ENCODE measurements around the gene NTF3. TPM values are rescaled to one million over a fixed set of nuclear protein-coding genes. Genes with fewer than 3 reads are reported as not detected.

NTF3 gene
- total RNA-seq, 3 donors from 2014 or later (not counting 1 experiment from before 2014, with no cell fraction given) = not detected

DNA sequence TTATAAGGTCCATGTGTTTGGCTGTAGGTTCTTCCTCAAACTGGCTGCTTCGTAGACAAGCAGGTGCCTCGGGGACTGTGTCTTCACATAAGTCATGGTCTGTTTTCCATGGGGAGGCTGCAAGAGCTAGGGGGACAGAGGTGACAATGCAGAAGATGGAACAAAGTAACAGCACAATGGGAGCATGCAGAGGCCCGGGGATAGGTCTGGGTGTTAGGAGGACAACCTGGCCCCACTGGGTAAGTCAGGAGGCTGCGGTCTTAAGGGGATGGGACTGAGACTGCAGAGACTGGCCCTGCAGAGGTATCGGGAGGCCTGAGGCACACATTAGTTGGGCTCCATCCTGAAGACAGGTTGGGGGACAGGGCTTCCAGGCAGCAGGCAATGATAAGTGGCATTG lies 88.9 kb downstream of the NTF3 start:
- Mint-ChIP-seq H3K27ac (no peak overlapping the region), H3K9me3 (no peaks in the 10 kb centered on the region), H3K4me3 (no peak overlapping the region), H3K4me1 (no peaks in the 10 kb centered on the region), H3K27me3 (ENCODE audit: low read depth in 2 of 2) (no peaks in the 10 kb centered on the region), H3K36me3 (no peaks in the 10 kb centered on the region)
- no peaks in the 10 kb centered on the region for H3K36me3 ChIP-seq (ENCODE audit: control insufficient read depth, insufficient read depth, low read length)
- H3K9me3 ChIP-seq (ENCODE audit: control insufficient read depth, insufficient read depth, low read length) = no peaks in the 10 kb centered on the region
- H3K4me1 ChIP-seq (ENCODE audit: control insufficient read depth, insufficient read depth, low read length) = no peaks in the 10 kb centered on the region
- intact Hi-C loops (cut with micrococcal nuclease) = no loop called here
- H3K4me3 ChIP-seq (ENCODE audit: low read length) = no peak overlapping the region
- H3K27ac ChIP-seq (ENCODE audit: low read length) = no peak overlapping the region
- TF ChIP-seq, protein P1, sequence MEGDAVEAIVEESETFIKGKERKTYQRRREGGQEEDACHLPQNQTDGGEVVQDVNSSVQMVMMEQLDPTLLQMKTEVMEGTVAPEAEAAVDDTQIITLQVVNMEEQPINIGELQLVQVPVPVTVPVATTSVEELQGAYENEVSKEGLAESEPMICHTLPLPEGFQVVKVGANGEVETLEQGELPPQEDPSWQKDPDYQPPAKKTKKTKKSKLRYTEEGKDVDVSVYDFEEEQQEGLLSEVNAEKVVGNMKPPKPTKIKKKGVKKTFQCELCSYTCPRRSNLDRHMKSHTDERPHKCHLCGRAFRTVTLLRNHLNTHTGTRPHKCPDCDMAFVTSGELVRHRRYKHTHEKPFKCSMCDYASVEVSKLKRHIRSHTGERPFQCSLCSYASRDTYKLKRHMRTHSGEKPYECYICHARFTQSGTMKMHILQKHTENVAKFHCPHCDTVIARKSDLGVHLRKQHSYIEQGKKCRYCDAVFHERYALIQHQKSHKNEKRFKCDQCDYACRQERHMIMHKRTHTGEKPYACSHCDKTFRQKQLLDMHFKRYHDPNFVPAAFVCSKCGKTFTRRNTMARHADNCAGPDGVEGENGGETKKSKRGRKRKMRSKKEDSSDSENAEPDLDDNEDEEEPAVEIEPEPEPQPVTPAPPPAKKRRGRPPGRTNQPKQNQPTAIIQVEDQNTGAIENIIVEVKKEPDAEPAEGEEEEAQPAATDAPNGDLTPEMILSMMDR (IDR thresholded peaks at IDR 0.05) = no peak
- no peaks in the 10 kb centered on the region for H3K27me3 ChIP-seq (ENCODE audit: control insufficient read depth, insufficient read depth, low read length)
- 88% methylated on average over 5 of the region's 5 CpGs for WGBS (ENCODE audit: insufficient coverage)
- ATAC-seq (no peak), DNase-seq (no peak)

DNA sequence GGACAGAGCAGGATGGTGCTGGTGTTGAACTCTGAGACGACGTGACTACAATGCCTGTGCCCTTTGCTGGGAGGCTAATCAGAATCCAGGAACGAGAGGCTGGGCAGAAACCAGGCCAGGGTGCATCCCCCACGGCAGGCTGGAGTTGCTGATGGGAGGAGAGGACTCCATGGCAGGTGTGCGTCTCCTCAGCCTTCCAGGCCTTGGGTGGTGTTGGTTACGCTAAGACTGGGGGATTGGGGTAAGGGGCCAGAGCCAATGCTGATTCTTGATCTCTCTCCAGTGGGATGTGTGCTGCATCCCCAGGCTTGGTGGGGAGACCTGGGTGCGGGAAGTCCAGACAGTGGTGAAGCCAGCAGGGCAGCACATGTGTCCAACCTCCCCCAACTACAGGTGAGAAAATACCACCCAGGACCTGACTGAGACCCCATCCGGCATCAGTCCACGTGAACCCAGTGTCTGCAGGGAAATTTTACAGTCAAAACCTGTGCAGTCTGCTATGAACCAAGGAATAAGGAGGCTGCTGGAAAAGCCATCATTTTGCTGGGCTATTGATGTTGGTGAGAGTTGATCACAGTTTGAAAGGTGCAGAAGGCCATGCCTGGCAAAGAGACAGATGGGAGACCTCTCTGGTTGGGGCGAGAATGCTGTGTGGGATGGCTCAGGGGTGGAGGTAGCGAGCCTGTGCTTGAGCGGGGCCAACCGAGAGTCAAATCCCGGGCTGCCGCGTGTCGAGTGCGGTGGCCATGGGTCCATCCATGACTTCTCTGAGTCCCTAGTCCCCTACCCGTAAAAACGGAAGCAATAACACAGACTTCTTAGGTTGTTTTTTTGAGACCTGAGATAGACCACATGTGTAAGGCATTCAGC lies 89.8 kb downstream of the NTF3 start:
- no peaks in the 10 kb centered on the region for H3K4me1 ChIP-seq (ENCODE audit: control insufficient read depth, insufficient read depth, low read length)
- Mint-ChIP-seq H3K9me3 (no peaks in the 10 kb centered on the region), H3K4me3 (no peak overlapping the region), H3K27me3 (ENCODE audit: low read depth in 2 of 2) (no peaks in the 10 kb centered on the region), H3K4me1 (no peaks in the 10 kb centered on the region), H3K27ac (no peak overlapping the region), H3K36me3 (no peaks in the 10 kb centered on the region)
- DNase-seq (no peak), ATAC-seq (no peak)
- H3K4me3 ChIP-seq (ENCODE audit: low read length) = no peak overlapping the region
- no peak overlapping the region for H3K27ac ChIP-seq (ENCODE audit: low read length)
- intact Hi-C loops (cut with micrococcal nuclease) = no loop called here
- 86% methylated on average over 20 of the region's 20 CpGs for WGBS (ENCODE audit: insufficient coverage)
- no peaks in the 10 kb centered on the region for H3K27me3 ChIP-seq (ENCODE audit: control insufficient read depth, insufficient read depth, low read length)
- TF ChIP-seq, protein P1 (IDR thresholded peaks at IDR 0.05) = no peak
- no peaks in the 10 kb centered on the region for H3K9me3 ChIP-seq (ENCODE audit: control insufficient read depth, insufficient read depth, low read length)
- H3K36me3 ChIP-seq (ENCODE audit: control insufficient read depth, insufficient read depth, low read length) = no peaks in the 10 kb centered on the region

DNA sequence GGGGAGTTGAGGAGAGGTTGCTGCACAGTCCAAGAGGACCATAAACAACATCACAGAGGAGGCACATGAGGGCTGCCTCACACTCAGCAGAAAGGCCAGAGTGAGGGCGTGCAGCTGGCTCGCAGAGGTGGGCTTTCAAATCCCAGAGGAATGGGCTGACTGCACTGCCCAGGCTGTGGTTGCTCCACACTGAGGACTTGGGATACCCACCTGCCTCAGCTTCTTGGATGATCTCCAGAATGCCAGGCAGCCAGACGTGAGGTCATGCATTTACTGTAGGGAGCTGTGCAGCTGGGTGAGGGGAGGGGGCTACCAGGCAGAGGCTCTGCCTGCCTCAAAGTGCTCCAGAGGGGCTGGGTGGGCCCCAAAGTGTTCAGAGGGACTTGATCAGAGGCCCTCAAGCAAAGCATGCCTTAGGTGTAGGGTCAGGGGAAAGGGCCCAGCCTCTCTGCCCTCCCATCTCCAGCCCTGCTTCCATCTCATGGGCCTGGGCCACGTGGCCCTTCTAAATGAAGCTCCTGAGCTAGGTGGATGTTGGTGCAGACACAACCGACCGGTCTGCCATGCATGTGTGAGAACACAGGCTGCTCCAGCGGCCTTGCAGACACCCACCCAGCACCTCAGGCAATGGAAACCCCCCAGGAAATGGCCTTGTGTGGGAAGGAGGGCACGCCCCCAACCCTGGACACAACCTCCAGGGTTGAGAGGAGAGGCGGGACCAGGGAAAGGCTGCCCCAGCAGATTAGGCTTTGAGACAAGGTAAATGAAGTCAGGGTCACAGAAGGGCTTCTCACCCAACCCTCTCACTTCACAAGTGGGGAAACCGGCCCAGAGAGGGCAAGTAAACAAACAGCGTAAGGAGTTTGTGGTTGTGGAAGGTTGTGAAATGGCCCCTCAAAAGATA lies 90.8 kb downstream of the NTF3 start:
- intact Hi-C loops (cut with micrococcal nuclease) = no loop called here
- no peaks in the 10 kb centered on the region for H3K9me3 ChIP-seq (ENCODE audit: control insufficient read depth, insufficient read depth, low read length)
- Mint-ChIP-seq H3K4me3 (no peak overlapping the region), H3K36me3 (no peaks in the 10 kb centered on the region), H3K27ac (no peak overlapping the region), H3K4me1 (no peaks in the 10 kb centered on the region), H3K27me3 (ENCODE audit: low read depth in 2 of 2) (no peaks in the 10 kb centered on the region), H3K9me3 (no peaks in the 10 kb centered on the region)
- no peaks in the 10 kb centered on the region for H3K4me1 ChIP-seq (ENCODE audit: control insufficient read depth, insufficient read depth, low read length)
- no peak overlapping the region for H3K27ac ChIP-seq (ENCODE audit: low read length)
- DNase-seq (no peak), ATAC-seq (no peak)
- no peaks in the 10 kb centered on the region for H3K36me3 ChIP-seq (ENCODE audit: control insufficient read depth, insufficient read depth, low read length)
- H3K27me3 ChIP-seq (ENCODE audit: control insufficient read depth, insufficient read depth, low read length) = no peaks in the 10 kb centered on the region
- TF ChIP-seq, protein P1 (IDR thresholded peaks at IDR 0.05) = no peak
- WGBS (ENCODE audit: insufficient coverage) = 80% methylated on average over 9 of the region's 11 CpGs
- no peak overlapping the region for H3K4me3 ChIP-seq (ENCODE audit: low read length)

Data from natural killer cell (primary cell).